GM18526 (cell line): ENCODE data around the gene MDM1.

ENCODE experiments used
- POLR2A ChIP-seq: IDR thresholded peaks from 3 replicates; pipeline ENCODE4 v1.6.1; 2011; ENCODE audit not compliant: insufficient read length; ENCODE audit errors: extremely low read depth

The MDM1 gene, protein sequence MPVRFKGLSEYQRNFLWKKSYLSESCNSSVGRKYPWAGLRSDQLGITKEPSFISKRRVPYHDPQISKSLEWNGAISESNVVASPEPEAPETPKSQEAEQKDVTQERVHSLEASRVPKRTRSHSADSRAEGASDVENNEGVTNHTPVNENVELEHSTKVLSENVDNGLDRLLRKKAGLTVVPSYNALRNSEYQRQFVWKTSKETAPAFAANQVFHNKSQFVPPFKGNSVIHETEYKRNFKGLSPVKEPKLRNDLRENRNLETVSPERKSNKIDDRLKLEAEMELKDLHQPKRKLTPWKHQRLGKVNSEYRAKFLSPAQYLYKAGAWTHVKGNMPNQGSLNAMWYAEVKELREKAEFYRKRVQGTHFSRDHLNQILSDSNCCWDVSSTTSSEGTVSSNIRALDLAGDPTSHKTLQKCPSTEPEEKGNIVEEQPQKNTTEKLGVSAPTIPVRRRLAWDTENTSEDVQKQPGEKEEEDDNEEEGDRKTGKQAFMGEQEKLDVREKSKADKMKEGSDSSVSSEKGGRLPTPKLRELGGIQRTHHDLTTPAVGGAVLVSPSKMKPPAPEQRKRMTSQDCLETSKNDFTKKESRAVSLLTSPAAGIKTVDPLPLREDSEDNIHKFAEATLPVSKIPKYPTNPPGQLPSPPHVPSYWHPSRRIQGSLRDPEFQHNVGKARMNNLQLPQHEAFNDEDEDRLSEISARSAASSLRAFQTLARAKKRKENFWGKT

DNA sequence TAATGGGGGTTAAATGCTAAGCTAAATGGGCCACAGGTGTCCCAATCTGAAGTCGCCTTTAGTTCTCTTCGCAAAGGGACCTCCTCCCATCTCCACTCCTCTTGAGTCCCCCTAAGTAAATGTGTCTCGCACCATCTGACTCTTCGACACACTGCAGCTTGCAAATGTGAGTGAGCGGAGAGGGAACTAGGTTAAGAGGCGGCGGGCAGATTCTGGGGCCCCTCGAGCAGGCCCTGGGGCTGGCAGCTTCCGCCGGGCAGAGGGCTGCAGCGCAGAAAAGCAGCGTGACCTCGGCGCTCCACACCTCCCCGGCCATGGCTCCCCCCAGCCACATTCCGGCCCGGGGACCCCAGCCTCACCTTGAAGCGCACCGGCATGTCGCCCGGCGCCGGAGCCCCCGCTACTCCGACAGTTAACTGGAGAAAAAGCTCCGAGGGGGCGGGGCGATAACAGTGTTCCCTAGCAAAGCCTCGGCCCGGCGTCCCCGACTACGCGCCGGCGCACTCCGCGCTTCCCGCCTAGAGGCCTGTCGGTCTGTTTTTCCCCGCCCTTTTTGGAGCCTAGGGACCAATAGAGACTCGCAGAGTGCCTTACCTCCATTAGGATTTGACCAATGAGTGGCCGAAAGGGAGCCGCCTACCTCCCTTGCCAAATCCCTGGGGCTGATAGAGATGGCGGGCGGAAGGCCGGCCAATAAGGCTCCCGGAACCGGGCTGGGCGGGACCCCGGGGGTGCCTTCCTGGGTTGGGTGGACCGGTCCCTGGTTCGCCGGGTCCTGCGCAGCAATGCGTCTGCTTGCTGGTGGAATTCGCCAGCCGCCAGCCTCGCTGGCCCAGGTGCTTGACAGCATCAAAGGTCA is at the start of gene MDM1:
MDM1 (minus strand) TSS at position 494 of the 859 bp plus-strand sequence; CDS start at position 377, 117 bp downstream.
- peak; percentile 77 for TF ChIP-seq POLR2A

DNA sequence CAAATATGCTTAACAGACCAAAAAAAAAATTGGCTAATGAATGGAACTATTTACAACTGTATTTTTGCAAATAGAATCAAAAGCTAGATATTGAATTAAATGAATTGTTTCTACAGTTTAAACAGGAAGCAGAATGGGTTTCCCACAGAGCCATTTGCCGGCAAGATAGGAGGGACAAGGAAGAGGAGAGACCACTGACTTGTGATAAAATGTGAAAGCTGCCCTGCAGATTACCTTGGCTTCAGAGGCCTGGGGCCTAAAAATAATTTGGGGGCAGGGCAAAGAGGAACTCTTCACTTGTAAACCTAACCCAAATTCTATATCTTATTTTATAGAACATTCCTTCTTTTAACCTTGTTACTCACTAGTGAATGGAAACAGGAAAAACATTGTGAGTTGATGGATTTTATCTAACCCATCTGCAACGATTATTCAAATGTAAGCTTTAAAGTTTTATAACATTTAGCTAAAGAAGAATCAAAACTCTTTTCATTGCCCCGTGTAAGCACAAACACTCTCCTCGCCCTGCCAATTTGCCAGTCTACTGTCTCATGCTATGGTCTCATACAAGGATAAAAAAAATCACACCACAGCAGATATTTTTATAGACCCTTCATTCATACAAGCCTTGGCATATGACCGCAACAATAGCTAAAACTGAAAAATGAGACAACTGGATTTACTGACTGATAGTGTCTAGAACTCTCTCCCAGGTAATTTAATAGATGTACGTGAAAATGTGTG is 49.5 kb upstream of the MDM1 start:
- no peak for TF ChIP-seq POLR2A

DNA sequence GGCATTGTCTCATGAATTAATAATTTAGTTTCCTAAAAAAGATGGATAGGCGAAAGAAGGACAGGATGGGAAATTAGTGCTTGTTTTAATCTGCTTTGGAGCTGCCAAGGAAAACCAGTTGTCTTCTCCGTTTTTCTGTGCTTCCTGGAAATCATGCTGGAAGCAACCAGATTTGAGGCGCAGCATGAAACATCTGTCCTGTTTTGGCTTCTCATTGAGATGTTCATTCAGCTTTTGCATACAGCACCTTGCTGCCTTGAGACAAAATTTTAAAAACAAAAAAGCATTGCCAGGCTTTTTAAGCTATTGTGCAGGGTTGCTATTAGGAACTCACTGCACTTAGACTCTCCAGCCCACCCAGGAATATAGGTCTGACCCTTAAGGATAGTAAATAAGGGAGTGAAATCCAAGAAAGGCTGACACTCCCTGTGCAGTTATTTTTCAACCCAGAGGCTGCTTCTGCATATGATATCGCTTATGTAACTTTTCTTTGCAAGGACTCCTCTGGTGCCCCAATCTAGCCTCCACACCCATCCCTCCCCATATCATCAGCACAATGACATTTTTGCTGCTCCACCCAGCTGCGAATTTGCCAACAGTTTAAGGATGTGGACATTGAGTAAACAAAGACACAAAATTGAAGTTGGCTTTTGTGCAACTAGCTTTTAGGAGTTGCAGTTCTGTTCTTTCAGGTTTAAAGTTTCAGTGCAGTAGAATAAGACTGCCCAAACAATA is 46.9 kb upstream of the MDM1 start:
- no peak for TF ChIP-seq POLR2A

DNA sequence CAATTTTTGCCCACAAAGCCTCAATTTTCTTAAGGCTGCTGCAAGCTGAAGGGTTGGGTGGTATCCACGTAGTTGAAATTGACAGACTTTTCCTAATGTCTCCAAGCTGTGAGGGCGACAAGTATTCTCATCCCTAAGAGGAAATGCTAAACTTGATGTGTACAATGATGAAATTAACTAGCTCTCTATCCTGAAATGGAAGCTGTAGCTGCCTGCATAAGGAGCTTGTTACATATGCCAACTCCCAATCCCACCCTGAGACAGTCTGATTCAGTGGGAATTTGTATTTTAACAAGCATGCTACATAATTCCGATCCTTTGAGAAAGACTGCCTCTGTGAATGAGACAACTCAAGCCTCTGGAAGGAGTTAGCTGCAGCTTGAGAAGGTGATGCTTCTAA is 45.7 kb upstream of the MDM1 start:
- no peak for TF ChIP-seq POLR2A

DNA sequence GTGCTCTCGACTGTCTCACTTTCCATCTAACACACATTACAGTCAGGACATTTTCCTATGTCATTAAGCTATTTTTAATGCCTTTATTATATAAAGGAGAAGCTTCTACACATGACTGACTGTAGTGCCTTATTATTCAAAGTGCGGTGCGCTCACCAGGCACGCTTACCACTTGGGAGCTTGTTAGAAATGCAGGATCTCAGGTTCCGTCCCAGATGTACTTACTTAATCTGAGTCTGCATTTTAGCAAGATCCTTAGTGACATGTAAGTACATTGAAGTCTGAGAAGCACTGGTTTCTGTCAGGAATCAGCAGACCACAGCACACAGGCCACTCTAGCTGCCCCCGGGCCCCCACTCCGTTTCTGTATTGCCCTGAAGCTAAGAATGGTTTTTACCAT is 44.7 kb upstream of the MDM1 start:
- TF ChIP-seq POLR2A = no peak

DNA sequence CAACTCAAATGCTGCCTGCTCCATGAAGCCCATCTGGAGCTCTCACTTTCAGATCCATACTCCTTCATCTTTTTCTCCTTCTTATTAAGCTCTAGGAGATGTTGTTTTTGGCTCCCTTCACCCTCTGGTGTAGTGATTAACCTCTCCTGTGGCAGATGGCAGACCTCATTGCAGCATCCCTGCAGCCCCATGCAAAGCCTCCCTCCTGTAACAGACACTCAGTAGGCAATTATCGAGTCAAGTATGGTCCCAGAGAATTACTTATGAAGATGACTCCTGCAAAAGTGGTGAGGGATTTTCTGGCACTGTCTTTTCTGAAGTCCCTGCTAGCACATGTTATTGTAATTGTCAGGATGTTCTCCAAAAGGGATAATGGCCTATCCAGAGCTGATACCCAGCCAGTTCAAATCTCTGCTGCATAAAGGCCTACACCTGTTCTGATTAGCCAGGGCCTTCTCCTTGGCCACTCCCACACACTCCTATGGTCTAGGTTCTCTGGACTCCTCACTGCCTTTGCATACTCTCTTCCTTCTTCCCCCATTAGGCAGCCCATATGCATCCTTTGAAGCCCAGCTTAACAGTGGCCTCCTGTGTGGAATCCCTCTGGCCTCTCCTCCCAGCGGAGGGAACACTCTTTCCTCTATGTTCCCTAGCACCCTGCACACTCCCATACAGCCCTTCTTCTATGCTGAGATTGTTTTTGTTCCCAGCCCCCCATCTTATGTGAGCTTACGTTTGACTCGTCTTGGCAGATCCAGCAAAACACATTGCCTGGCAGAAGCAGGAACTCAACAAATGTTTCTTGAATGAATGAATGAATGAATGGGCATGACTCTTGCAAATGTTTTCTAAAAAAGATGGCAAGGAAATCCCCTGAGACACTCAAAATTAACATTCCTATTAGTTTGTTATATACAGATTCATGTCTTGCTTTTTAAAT is 43.9 kb upstream of the MDM1 start:
- no peak for TF ChIP-seq POLR2A

DNA sequence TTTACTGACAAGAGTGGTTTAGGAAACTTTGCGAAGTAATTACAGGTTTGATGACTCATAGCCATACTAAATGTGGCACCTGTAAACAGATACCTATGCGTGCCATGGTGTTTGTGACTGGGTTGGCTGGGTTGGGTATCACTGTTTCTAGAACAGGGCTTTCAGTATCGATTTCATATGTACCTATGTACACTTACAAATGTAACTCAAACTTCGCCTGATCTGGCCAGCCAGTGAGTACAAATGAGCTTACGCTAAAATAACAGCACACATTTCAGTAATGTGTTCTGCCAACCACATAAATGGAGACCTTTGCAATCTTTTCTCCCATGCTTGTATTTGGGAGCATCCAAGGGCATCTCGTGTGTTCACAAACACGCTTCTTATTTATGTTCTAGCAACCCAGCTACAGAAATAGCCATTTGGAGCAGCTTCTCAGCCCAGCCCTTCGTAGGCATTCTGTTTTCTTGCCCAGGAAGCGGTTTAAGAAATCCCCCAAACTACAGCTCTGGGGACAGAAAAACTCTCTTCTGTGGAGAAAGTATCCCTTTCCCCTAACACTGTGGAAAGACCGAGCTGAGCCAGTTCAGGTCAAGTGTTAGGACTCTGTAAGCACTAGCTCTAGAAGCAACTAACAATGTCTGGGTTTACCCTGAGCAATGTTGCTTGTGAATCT is 42.3 kb upstream of the MDM1 start:
- no peak for TF ChIP-seq POLR2A

DNA sequence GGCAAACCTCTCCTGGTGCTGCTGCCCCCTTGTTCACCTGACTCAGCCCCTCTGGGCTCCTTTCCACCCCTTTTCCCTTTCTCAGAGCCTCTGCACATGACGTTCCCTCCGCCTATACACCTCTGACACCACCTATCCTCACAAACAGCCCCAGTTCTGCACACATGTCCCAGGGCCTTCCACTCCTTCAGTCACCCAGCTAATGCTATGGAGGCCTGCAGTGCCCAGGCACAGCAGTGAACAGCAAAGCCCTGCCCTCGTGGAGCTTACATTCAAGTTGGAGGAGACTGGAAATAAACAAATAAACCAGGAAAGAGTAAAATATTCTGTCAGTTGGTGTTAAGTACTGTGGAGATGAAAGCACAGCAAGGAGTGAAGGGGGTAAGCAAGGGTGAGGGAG is 38.5 kb upstream of the MDM1 start:
- no peak for TF ChIP-seq POLR2A

DNA sequence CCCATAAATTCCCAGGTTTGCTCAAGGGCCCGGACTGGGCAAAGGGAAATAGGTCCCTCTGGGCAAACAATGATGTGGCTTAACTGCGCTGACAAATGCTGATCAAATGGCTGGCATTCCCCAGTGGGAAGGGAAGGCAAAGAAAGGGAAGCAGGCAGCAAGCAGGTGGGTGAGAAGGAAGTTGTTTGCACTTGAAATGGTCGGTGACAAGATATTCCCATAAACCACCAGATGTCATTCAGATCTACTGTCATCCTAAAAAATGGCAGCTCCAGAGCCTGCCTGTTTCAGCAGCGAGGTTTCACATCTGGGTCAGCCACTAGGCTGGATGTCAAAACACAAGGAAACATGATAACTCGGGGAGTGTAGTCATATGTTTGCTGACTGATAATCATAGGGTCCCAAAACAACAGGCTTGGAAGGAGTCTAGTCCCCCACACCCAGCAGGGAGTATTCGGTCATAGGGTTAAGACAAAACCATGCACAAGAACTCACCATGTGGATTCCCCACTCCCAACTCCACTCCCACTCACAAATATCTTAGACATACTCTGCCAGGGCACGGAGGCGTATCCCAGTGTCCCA is 37.9 kb upstream of the MDM1 start:
- no peak for TF ChIP-seq POLR2A

DNA sequence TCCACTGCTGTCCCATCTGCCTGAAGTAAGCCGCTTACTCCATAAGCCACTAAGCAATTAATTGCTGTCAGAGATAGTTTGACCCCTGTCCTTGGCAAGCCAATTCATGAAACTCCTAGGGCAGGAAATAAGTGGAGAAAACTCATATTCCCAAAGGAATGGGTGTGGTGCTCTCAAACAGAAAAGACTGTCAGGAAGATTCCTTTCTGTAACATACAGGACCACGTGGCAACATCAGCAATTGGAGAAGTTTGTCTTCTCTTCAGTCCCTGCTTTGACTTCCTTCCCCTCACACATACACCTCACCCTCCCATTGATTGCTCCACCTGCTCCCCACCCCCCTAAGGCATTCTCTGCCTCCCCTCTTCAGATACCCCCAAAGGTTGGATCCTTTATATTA is 36.2 kb upstream of the MDM1 start:
- no peak for TF ChIP-seq POLR2A

DNA sequence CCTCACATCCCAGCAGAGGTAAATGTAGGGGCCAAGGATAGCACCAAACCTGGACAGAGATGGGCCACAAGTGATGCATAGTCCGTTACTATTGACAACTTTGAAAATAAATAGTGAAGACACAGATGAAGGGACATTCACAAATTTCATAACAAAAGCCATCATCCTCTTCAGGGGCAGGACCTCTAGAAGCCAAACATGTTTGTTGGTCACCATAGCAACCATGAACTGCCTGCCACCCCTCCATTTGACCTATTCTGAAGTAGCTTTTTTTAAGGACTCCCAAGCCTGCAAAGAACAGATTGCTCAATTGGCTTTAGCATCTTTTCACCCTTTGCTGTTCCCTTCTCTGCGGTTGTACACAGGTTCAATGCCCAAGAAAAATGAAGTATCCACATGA is 35.7 kb upstream of the MDM1 start:
- TF ChIP-seq POLR2A = no peak

DNA sequence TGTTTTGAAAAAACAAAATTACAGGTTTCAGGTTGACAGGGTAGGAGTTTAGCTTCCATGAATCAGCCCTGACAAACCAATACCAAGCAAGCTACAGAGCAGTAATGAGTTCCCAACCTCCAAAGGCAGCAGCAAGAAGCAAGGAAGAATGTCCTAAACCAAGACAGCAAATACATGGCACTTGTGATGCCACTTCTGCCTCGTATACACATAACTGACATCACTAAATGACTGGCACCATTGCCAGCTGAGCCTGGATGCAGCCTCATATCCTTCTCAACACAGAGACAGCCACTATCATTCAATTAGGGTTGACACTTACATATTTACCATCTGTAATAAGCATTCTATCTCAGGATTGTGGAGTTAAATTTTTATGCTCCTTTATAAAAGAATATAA is 35.0 kb upstream of the MDM1 start:
- no peak for TF ChIP-seq POLR2A

DNA sequence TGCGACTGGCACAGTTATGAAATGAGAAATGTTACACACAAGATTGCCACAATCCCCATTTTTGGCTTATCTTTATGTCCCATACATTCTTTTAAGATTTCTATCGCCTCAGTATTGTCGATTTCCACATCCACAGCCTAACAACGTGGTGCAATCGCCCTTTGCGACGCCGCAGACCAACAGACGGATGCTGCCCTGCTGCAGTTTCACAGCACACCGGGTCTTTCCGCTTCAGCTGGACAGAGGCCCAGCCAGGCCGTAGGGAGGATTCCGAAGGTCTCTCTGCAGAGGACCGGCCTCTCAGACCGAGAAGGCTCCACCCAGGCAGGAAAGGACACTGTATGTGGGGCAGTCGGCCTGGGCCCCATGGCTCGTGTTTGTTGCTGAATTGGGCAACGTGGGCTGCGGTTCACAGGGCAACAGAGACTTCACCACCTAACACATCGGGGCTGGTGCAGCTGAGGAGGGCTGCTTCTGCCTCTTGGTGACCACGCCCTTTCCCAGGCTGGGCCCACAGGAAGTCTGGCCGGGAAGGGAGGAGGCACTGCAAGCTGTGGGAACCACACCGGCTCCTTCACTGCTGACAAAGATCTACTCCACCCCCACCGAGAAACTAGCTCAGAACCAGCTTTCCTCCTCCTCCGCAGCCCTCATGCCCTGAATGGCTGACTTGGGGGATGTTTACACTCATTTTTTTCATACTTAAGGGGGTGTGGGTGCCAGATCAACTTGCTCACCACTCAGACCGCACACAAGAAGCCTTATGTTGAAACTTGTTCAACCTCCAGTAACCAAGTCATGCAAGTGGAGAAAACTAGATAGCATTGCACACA is 32.9 kb upstream of the MDM1 start:
- peak; percentile 58 for TF ChIP-seq POLR2A
